ENCODE data around the gene PDCL3.

GRCh38 chr2:100612388-100613000, 49.7 kb downstream of the PDCL3 start:
- no peak for TF ChIP-seq TAF1 (IDR thresholded peaks at IDR 0.05; ENCODE audit: low read depth)
- TF ChIP-seq EP300 (IDR thresholded peaks at IDR 0.05; ENCODE audit: borderline replicate concordance): no peak
- TF ChIP-seq MAX (IDR thresholded peaks at IDR 0.05): no peak
- no peak for TF ChIP-seq YY1 (IDR thresholded peaks at IDR 0.05; ENCODE audit: low read depth)
- no peak for TF ChIP-seq NFIC (IDR thresholded peaks at IDR 0.05)
- no peak for TF ChIP-seq RAD21 (IDR thresholded peaks at IDR 0.05; ENCODE audit: low read depth)

Measured in Ishikawa (cell line).